OCI-M2 (cell line): Measurements from ENCODE around the gene NCKAP5.
"Not testable (repeated sequence)": the region's sequence is repeated elsewhere in the genome, so short reads cannot be mapped to it uniquely, and the experiment has no call there.

Experiments used
- DNase-seq: peaks from one replicate; lab custom pipeline; 2025; ENCODE audit not compliant: unreplicated experiment; lab: John Stamatoyannopoulos, UW

Gene NCKAP5

GRCh38 chr2:132701810-132702209, 866.5 kb downstream of the NCKAP5 start:
- no peak for DNase-seq

- not testable (repeated sequence) for DNase-seq
Observed at GRCh38 chr2:132699802-132700201, 868.5 kb downstream of the NCKAP5 start.

- not testable (repeated sequence) for DNase-seq
Observed at GRCh38 chr2:132698347-132698746, 869.9 kb downstream of the NCKAP5 start.

GRCh38 chr2:132697556-132698205, 870.6 kb downstream of the NCKAP5 start:
- DNase-seq = no peak

- no peak for DNase-seq
Observed at GRCh38 chr2:132692816-132693215, 875.4 kb downstream of the NCKAP5 start.

GRCh38 chr2:132691556-132691955, 876.7 kb downstream of the NCKAP5 start:
- no peak for DNase-seq

GRCh38 chr2:132690664-132691303, 877.5 kb downstream of the NCKAP5 start:
- DNase-seq = no peak

GRCh38 chr2:132681766-132682165, 886.5 kb downstream of the NCKAP5 start:
- no peak for DNase-seq

GRCh38 chr2:132680544-132680943, 887.7 kb downstream of the NCKAP5 start:
- no peak for DNase-seq

GRCh38 chr2:132678483-132678882, 889.8 kb downstream of the NCKAP5 start:
- DNase-seq = no peak

- DNase-seq = no peak
Observed at GRCh38 chr2:132677661-132678060, 890.6 kb downstream of the NCKAP5 start.

GRCh38 chr2:132676999-132677398, 891.3 kb downstream of the NCKAP5 start:
- DNase-seq = no peak

GRCh38 chr2:132671151-132671835, 897.0 kb downstream of the NCKAP5 start:
- DNase-seq = no peak

- DNase-seq = no peak
Observed at GRCh38 chr2:132670496-132671150, 897.6 kb downstream of the NCKAP5 start.

GRCh38 chr2:132669908-132670495, 898.3 kb downstream of the NCKAP5 start, which contains the start of gene LYPD1:
Gene LYPD1 (minus strand): TSS chr2:132670205. CDS start chr2:132669932, 273 bp downstream.
- DNase-seq = no peak

- DNase-seq = no peak
Observed at GRCh38 chr2:132668987-132669907, 899.0 kb downstream of the NCKAP5 start.

- DNase-seq = no peak
Observed at GRCh38 chr2:132668189-132668823, 900.0 kb downstream of the NCKAP5 start.

- no peak for DNase-seq
Observed at GRCh38 chr2:132667706-132668105, 900.6 kb downstream of the NCKAP5 start.

- DNase-seq = no peak
Observed at GRCh38 chr2:132665401-132666140, 902.7 kb downstream of the NCKAP5 start.
